T-cell (primary cell): ENCODE data around the gene RNF144A. TPM values are rescaled to one million over a fixed set of nuclear protein-coding genes. Genes with fewer than 3 reads are reported as not detected.

Source experiments
- ATAC-seq, 4 experiments: fragments of 200-7000 bp in 3 of 4; fragments of 150-1000 bp in 1 of 4; cut with Tn5 transposase; replicated peaks in 1 of 4; 1 replicate in 3 of 4; 2 replicates in 1 of 4; pipeline ENCODE4 v1.10.0; 2021; ENCODE audit warnings: moderate library complexity in 3 of 4, mild to moderate bottlenecking in 2 of 4, moderate number of reproducible peaks in 1 of 4
- CTCF ChIA-PET, 2 donors: fragments of 300-600 bp; sonication (Branson Sonifier 250); formaldehyde crosslinking; loops; one replicate each; lab custom pipeline; 2022; ENCODE audit warnings: antibody characterized with exemption in 2 of 2; lab: Charles Lee
- POLR2A ChIA-PET, 2 donors: fragments of 300-600 bp; sonication (Branson Sonifier 250); formaldehyde crosslinking; loops; one replicate each; lab custom pipeline; 2022; ENCODE audit warnings: antibody characterized with exemption in 2 of 2; lab: Charles Lee
- DNase-seq, 35 experiments: peaks; one replicate each; pipeline versions ENCODE4 v3.0.0 to v3.0.0-alpha.2; 2013 to 2023
- H3K27ac ChIP-seq: one replicate; pipeline ENCODE4 v1.5.1; 2013; ENCODE audit warnings: low read length
- H3K27me3 ChIP-seq, 2 experiments: replicated peaks in 1 of 2; 1 replicate in 1 of 2; 2 replicates in 1 of 2; pipeline versions ENCODE4 v1.6.1 to v1.7.0; 2013; ENCODE audit warnings: low read length in 1 of 2, mixed read lengths in 1 of 2; ENCODE audit not compliant: control insufficient read depth in 2 of 2, insufficient read depth in 2 of 2; ENCODE audit errors: extremely low read depth in 1 of 2
- H3K36me3 ChIP-seq, 2 donors: 1 replicate in 1 of 2; 2 replicates in 1 of 2; pipeline versions ENCODE4 v1.6.1 to v1.7.0; 2013; ENCODE audit warnings: low read length in 1 of 2; ENCODE audit not compliant: control insufficient read depth in 2 of 2, insufficient read depth in 1 of 2; ENCODE audit errors: extremely low read depth in 1 of 2
- H3K4me1 ChIP-seq, 2 experiments: 1 replicate in 1 of 2; 2 replicates in 1 of 2; pipeline versions ENCODE4 v1.6.1 to v1.7.0; 2013; ENCODE audit warnings: low read length in 2 of 2, mixed read lengths in 1 of 2; ENCODE audit not compliant: insufficient read depth in 2 of 2, control insufficient read depth in 1 of 2; ENCODE audit errors: extremely low read depth in 1 of 2
- H3K4me3 ChIP-seq, 2 donors: 1 replicate in 1 of 2; 2 replicates in 1 of 2; pipeline versions ENCODE4 v1.5.1 to v1.7.0; 2013; ENCODE audit warnings: mild to moderate bottlenecking in 2 of 2, low read length in 1 of 2, moderate library complexity in 1 of 2; ENCODE audit not compliant: control insufficient read depth in 1 of 2; ENCODE audit errors: extremely low read depth in 1 of 2
- H3K9me3 ChIP-seq: 2 replicates; pipeline ENCODE4 v1.7.0; 2013
- H3K27ac Mint-ChIP-seq, 2 donors: one replicate each; pipeline ENCODE4 v1.8.0; 2020 to 2021; ENCODE audit warnings: mild to moderate bottlenecking in 2 of 2, mixed read lengths in 2 of 2
- H3K27me3 Mint-ChIP-seq, 2 donors: one replicate each; pipeline ENCODE4 v1.8.0; 2021 to 2022; ENCODE audit warnings: mixed read lengths in 2 of 2
- H3K36me3 Mint-ChIP-seq: one replicate; pipeline ENCODE4 v1.8.0; 2021; ENCODE audit warnings: mixed read lengths
- H3K4me1 Mint-ChIP-seq, 3 donors: one replicate each; pipeline ENCODE4 v1.8.0; 2020 to 2022; ENCODE audit warnings: mixed read lengths in 3 of 3, mild to moderate bottlenecking in 1 of 3
- H3K4me3 Mint-ChIP-seq, 3 donors: one replicate each; pipeline ENCODE4 v1.8.0; 2020 to 2022; ENCODE audit warnings: mild to moderate bottlenecking in 3 of 3, mixed read lengths in 3 of 3, moderate library complexity in 3 of 3
- H3K9me3 Mint-ChIP-seq, 3 donors: one replicate each; pipeline ENCODE4 v1.8.0; 2020 to 2022; ENCODE audit warnings: mixed read lengths in 3 of 3
- WGBS: methylation state at CpG from one replicate; pipeline ENCODE4 v1.1.5; 2013; ENCODE audit warnings: missing lambda C conversion rate; ENCODE audit not compliant: insufficient coverage; 5-methylcytosine and 5-hydroxymethylcytosine counted together
- total RNA-seq, 35 experiments: library from RNA in 6 of 35; stranded (reverse) in 6 of 35; fragments of 120-200 nt in 1 of 35; gene quantifications; one replicate each; pipeline versions ENCODE4 v1.2.1 to v1.2.4 and lab custom pipeline; 2013 to 2026

Gene RNF144A
- total RNA-seq, 5 donors from 2014 or later (not counting 1 experiment from before 2014, with no cell fraction given), result 46.3 to 93.1 (median 79.9) TPM

DNA sequence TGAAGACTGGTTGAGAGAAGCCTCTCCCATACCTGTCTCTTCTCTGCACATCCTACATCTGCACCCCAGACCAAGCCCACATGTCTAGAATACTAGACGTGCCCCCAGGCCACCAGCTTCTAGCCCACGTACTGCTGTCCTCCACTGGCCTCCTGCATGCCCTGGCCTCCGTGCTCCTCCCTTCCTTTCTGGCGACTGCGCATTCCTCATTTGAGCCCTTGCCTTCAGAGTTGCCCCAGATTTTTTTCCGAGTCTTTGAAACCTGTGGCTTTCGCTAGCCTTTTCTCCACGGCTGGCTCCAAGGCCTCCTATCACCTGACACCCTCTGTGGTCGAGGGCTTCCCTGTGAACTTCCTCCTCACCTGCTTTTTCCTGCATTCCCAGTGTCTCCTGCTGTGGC, 11.2 kb downstream of the RNF144A start:
- H3K27ac ChIP-seq, result no peak overlapping the region
- peak overlapping the region in 1 of 3 donors; percentile 37 for H3K4me3 Mint-ChIP-seq

GRCh38 chr2:6929196-6929819, 12.1 kb downstream of the RNF144A start:
- ChIA-PET CTCF (interaction anchor here in 1 of 2 donors (1.0 to 1.9 kb wide), 4 partner anchors 10 to 81 kb away, joined by 3 to 5 read pairs (median 4); no protein-coding TSS in a partner anchor), POLR2A (interaction anchor here in 1 of 2 donors (0.6 kb wide), 2 partner anchors 1443 to 1676 kb away, joined by 3 to 4 read pairs; no protein-coding TSS in a partner anchor)
- ATAC-seq, result peak in 1 of 4 experiments; percentile 46
- peaks cover 77 to 83% (median 81%) of the 10 kb centered on the region in 3 donors for H3K4me1 Mint-ChIP-seq
- H3K9me3 Mint-ChIP-seq, result peaks cover 0 to 9% (median 9%) of the 10 kb centered on the region in 3 donors
- Histone ChIP-seq H3K4me3 (no peak overlapping the region), H3K36me3 (peaks cover 0 to 2% of the 10 kb centered on the region in 2 donors), H3K27ac (no peak overlapping the region), H3K27me3 (no peaks in the 10 kb centered on the region), H3K9me3 (peaks cover 4% of the 10 kb centered on the region), H3K4me1 (peaks cover 17 to 39% of the 10 kb centered on the region in 2 experiments)
- H3K36me3 Mint-ChIP-seq, result peaks cover 46% of the 10 kb centered on the region
- WGBS, result no CpG with 5 or more reads among the region's 6 CpGs
- no peak for DNase-seq
- no peak overlapping the region for H3K27ac Mint-ChIP-seq
- no peaks in the 10 kb centered on the region for H3K27me3 Mint-ChIP-seq
- peak overlapping the region in 1 of 3 donors; percentile 37 for H3K4me3 Mint-ChIP-seq

More for the DNA sequence above, 11.2 kb downstream of the RNF144A start:
- DNase-seq (no peak), ATAC-seq (no peak)
- ChIA-PET CTCF (interaction anchor here in 1 of 2 donors (1.9 kb wide), 1 partner anchor 9 kb away, joined by 5 read pairs; no protein-coding TSS in a partner anchor), POLR2A (interaction anchor here in 1 of 2 donors (0.5 to 0.6 kb wide), 2 partner anchors 130 to 1444 kb away, joined by 3 read pairs; no protein-coding TSS in a partner anchor)
- Histone ChIP-seq H3K4me3 (no peak overlapping the region), H3K36me3 (peaks cover 0 to 2% of the 10 kb centered on the region in 2 donors), H3K27me3 (no peaks in the 10 kb centered on the region), H3K9me3 (peaks cover 4% of the 10 kb centered on the region), H3K4me1 (peaks cover 13 to 44% of the 10 kb centered on the region in 2 experiments)
- 83% methylated on average over 9 of the region's 9 CpGs for WGBS
- Mint-ChIP-seq H3K36me3 (peaks cover 54% of the 10 kb centered on the region), H3K9me3 (peaks cover 0 to 9% (median 9%) of the 10 kb centered on the region in 3 donors), H3K27ac (peak overlapping the region; percentile 31 to 43), H3K4me1 (peaks cover 77 to 85% (median 83%) of the 10 kb centered on the region in 3 donors), H3K27me3 (no peaks in the 10 kb centered on the region)

DNA sequence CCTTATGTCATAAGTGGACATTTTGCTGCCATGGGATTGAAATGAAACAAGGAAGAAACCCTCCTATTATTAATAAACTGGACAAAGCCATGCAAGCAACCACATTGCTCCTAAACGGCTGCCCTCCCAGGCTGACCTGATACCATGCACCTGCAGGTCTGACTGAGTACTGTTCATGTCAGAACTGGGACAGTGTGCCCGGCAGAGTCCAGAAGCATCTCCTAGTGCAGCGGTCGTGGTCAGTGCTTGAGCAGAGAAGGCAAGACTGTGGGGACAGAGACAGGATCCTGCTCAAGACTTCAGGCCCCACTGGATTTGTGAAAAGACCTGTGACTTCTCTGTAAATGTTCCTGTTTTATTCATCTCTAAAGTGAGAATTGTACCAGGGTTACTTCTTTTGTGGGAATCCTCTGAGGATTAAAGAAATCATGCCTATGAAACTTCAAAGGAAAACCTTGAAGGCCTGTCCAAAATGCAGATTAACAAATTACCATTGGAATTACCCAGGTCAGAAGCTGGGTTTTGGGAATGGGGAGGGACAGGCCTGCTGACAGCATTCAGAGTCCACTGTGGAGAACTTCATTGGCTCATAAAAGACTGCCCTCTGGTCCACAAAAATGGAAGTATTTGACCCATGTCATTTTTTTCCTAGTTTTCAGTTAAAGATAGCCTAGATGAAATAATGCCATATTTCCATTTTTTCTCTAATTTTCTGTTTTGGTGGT, 13.9 kb downstream of the RNF144A start:
- peaks cover 4% of the 10 kb centered on the region for H3K9me3 ChIP-seq
- no peak overlapping the region for H3K4me3 Mint-ChIP-seq
- H3K27ac Mint-ChIP-seq, result no peak overlapping the region
- ATAC-seq, result no peak
- POLR2A ChIA-PET, result interaction anchor here in 1 of 2 donors (1.2 kb wide), 1 partner anchor 16 kb away, joined by 3 read pairs; no protein-coding TSS in a partner anchor
- WGBS, result 88% methylated on average over 4 of the region's 4 CpGs
- CTCF ChIA-PET, result no interaction called here
- peaks cover 77 to 80% (median 79%) of the 10 kb centered on the region in 3 donors for H3K4me1 Mint-ChIP-seq
- no peaks in the 10 kb centered on the region for H3K27me3 Mint-ChIP-seq
- H3K36me3 ChIP-seq, result peaks cover 0 to 2% of the 10 kb centered on the region in 2 donors
- H3K9me3 Mint-ChIP-seq, result peaks cover 0 to 9% (median 9%) of the 10 kb centered on the region in 3 donors
- H3K27me3 ChIP-seq, result no peaks in the 10 kb centered on the region
- H3K36me3 Mint-ChIP-seq, result peaks cover 46% of the 10 kb centered on the region
- DNase-seq, result no peak
- H3K27ac ChIP-seq, result no peak overlapping the region
- H3K4me1 ChIP-seq, result peaks cover 14 to 31% of the 10 kb centered on the region in 2 experiments
- H3K4me3 ChIP-seq, result no peak overlapping the region

DNA sequence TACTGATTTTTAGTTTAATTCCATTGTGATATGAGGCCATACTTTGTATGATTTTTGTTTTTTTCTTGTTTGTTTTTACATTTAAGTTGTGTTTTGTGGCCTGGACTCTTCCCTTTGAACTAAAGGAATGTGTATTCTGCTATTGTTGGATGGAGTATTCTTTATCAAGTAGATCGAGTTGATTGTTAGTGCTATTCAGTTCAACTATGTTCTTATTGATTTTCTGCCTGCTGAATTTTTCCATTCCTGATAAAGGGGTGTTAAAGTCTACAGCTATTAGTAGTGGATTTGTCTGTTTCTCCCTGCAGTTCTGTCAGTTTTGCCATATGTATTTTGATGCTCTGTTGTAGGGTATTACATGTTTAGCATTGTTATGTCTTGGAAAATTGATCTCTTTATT, 14.5 kb downstream of the RNF144A start:
- CTCF ChIA-PET, result interaction anchor here in 1 of 2 donors (1.5 kb wide), 1 partner anchor 15 kb away, joined by 8 read pairs; no protein-coding TSS in a partner anchor
- Mint-ChIP-seq H3K36me3 (peaks cover 39% of the 10 kb centered on the region), H3K27ac (no peak overlapping the region), H3K4me1 (peaks cover 78 to 81% (median 79%) of the 10 kb centered on the region in 3 donors), H3K9me3 (peaks cover 0 to 9% (median 9%) of the 10 kb centered on the region in 3 donors), H3K27me3 (no peaks in the 10 kb centered on the region), H3K4me3 (no peak overlapping the region)
- no peak for DNase-seq
- no peaks in the 10 kb centered on the region for H3K27me3 ChIP-seq
- H3K4me3 ChIP-seq, result no peak overlapping the region
- no peak overlapping the region for H3K27ac ChIP-seq
- no CpG with 5 or more reads among the region's 1 CpG for WGBS
- no peak for ATAC-seq
- H3K9me3 ChIP-seq, result peaks cover 4% of the 10 kb centered on the region
- POLR2A ChIA-PET, result interaction anchor here in 1 of 2 donors (1.2 kb wide), 1 partner anchor 17 kb away, joined by 3 read pairs; no protein-coding TSS in a partner anchor
- peaks cover 14 to 29% of the 10 kb centered on the region in 2 experiments for H3K4me1 ChIP-seq
- peaks cover 0 to 2% of the 10 kb centered on the region in 2 donors for H3K36me3 ChIP-seq

- H3K9me3 ChIP-seq, result peaks cover 4% of the 10 kb centered on the region
- H3K4me3 Mint-ChIP-seq, result no peak overlapping the region
- H3K4me3 ChIP-seq, result no peak overlapping the region
- ChIA-PET CTCF (interaction anchor here in 1 of 2 donors (0.8 to 1.5 kb wide), 2 partner anchors 13 to 16 kb away, joined by 3 to 8 read pairs; no protein-coding TSS in a partner anchor), POLR2A (interaction anchor here in 1 of 2 donors (0.7 to 1.2 kb wide), 2 partner anchors 17 to 27 kb away, joined by 3 to 4 read pairs; no protein-coding TSS in a partner anchor)
- H3K27ac ChIP-seq, result no peak overlapping the region
- H3K36me3 Mint-ChIP-seq, result peaks cover 35% of the 10 kb centered on the region
- H3K27me3 ChIP-seq, result no peaks in the 10 kb centered on the region
- peaks cover 16 to 32% of the 10 kb centered on the region in 2 experiments for H3K4me1 ChIP-seq
- H3K27ac Mint-ChIP-seq, result no peak overlapping the region
- DNase-seq (no peak), ATAC-seq (no peak)
- H3K36me3 ChIP-seq, result peaks cover 0 to 2% of the 10 kb centered on the region in 2 donors
- no peaks in the 10 kb centered on the region for H3K27me3 Mint-ChIP-seq
- H3K4me1 Mint-ChIP-seq, result peaks cover 79 to 81% (median 80%) of the 10 kb centered on the region in 3 donors
- no CpG with 5 or more reads among the region's 1 CpG for WGBS
- H3K9me3 Mint-ChIP-seq, result peaks cover 0 to 9% (median 9%) of the 10 kb centered on the region in 3 donors
Measured at GRCh38 chr2:6932206-6932605, 15.0 kb downstream of the RNF144A start.
